ENCODE measurements around the gene BEST1.

GRCh38 chr11:61912991-61913698 lies 37.0 kb upstream of the BEST1 start:
- TF ChIP-seq, protein P1, sequence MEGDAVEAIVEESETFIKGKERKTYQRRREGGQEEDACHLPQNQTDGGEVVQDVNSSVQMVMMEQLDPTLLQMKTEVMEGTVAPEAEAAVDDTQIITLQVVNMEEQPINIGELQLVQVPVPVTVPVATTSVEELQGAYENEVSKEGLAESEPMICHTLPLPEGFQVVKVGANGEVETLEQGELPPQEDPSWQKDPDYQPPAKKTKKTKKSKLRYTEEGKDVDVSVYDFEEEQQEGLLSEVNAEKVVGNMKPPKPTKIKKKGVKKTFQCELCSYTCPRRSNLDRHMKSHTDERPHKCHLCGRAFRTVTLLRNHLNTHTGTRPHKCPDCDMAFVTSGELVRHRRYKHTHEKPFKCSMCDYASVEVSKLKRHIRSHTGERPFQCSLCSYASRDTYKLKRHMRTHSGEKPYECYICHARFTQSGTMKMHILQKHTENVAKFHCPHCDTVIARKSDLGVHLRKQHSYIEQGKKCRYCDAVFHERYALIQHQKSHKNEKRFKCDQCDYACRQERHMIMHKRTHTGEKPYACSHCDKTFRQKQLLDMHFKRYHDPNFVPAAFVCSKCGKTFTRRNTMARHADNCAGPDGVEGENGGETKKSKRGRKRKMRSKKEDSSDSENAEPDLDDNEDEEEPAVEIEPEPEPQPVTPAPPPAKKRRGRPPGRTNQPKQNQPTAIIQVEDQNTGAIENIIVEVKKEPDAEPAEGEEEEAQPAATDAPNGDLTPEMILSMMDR (IDR thresholded peaks at IDR 0.05), result no peak
- no peak for TF ChIP-seq POLR2A (IDR thresholded peaks at IDR 0.05)
